Posterior vena cava (tissue), 2 donors: Measurements from ENCODE around the gene TMEM18. TPM values are rescaled to one million over a fixed set of nuclear protein-coding genes. Genes with fewer than 3 reads are reported as not detected.

Experiments
- DNase-seq: peaks from one replicate; pipeline ENCODE4 v3.0.0-alpha.2; 2020; ENCODE audit warnings: low spot score
- intact Hi-C, 2 donors: fragments of 100-400 bp; cut with DNase I; formaldehyde crosslinking; loops; one replicate each; pipeline versions ENCODE4 v1.14.1 to v1.14.2; 2022 to 2023
- total RNA-seq, 2 donors: library from RNA; stranded (reverse); fragmentation: NEBNext Ultra II Directional; extraction: Animal tissue kit (Norgen Biotek cat#: 25700); gene quantifications; one replicate each; pipeline ENCODE4 v1.2.1, GENCODE V29; 2021
- donor health status: DM: yes; HTN: yes; CAD: no.
- donor health status: DM: yes; HTN: yes; CAD: no.

TMEM18 gene
- total RNA-seq, 2 donors from 2014 or later: 15.7 to 19.2 TPM

DNA sequence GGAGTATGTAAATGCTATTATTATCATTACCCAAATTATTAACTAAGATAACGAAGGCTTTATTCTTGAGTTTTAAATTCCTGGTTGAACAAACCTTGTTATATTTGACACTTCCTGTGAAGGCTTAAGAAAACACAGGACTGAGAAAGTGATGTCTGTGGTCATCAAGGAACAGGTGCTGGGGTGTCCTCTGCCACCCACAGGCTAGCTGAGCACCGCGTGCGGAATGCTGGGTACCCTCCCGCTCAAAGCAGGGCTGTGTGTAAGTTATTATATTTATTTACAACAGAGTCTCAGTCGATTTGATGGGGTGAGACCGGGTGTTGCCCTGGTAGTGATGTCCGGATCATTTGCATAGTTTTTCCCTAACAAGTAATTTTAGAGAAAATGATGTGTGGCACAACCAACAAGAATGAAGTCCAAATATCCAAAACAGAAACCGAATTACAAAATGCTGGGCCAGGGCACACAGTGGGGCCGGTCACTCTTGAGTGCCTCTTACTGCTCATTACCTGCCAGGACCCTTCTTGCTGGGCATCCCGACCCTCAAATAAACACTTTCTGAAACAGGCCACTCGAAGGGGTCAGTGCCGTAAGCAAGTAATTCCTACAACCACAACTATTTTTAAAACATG lies 49.2 kb downstream of the TMEM18 start:
- intact Hi-C loops: loop anchor here in 1 of 2 donors (1.0 kb wide), 1 partner anchor 339 kb away; no protein-coding TSS in a partner anchor
- DNase-seq: no peak

DNA sequence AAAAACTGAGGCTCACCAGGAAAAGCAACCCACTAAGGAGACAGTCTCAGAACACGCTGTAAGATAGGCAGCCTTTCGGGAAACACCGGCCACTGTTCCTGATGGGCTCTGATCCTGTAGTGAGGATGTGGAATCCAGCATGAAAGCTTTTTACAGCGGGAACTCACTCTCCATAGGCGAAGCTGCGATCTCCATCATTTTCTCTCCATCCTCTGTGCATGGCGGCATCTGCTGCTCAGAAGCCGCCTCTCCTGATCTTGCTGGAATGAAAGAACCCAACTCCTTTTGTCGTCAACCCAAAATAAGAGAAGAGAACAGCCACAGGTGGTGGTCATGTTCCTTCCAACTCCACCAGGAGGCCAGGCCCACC lies 49.9 kb downstream of the TMEM18 start:
- intact Hi-C loops: no loop called here
- no peak for DNase-seq

DNA sequence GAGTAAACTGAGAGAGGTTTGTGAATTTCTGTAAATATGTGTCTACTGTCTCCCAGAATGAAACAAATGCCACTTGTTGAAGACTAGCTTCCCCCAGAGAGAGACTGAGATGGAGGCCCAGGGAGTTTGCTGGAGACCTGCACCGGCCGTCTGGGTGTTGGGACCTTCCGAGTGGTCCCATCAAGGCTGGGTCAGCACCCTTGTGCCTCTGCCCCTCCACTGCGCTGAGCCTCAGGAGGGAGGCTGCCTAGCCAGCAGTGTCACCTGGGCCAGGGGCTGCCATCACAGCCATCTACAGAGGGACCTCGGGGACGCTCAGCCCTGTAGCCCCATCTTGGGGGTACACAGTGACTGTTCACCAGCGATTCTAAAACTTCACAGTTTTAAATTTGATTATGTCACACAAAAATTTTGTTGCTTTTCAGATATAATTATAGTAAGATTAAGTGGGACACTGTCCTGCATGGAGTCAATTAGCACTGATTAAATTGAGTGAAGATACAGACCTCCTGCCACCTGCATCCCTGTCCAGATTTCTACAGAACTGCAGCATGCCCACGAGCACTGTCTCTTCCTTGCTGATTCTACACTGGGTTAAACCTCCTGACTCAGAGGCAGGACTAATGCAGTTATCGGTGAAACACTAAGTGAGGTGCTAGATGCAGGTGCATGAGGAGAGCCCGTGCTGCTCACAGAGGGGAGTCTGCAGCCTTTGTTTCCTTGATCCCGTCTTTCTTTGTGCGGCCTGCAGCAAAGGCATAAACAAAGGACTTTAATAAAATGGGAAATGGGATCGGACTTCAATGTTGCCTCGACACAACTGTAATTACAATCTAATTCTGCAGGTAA lies 50.5 kb downstream of the TMEM18 start:
- intact Hi-C loops: no loop called here
- DNase-seq: no peak

DNA sequence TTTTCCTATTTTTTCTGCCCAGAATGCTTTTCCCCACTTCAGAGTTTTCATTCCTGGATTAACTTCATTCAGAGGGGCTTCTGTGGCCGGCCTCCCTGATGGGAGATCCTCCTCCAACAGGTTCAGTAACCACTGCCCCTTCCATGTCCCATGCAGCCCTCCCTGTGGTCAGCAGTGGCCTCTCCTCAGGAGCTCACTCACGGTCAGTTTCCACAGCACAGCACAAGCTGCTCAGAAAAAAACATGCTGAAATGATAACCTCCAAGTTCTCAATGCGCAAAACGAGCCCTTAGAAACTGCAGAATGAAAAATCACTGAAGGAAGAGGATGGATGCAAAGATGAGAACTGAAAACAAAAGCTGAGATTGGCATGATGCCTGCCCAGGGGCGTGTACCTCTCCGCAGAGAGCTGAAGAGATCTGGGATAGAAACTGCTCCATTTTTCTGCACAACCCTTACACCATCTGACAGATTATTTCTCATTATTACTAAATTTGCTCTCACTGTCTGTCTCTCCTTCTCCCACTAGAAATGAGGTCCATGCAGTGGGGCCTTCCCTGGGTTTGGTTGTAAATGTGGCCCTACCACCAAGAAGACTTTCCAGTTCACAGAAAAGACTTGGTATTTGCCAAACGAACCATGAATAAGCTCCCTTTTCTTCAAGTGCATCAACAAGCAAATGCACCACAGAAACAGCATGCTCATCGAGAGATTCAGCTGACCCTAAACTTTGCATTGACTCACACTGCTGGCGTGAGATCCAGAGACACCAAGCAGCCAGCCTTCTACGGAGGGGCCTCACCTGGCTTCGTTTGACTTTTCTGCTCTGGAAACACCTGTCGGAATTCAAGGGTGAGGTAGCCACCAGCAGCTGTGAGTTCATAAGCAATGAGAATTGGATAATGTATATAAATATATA lies 51.5 kb downstream of the TMEM18 start:
- DNase-seq: no peak

DNA sequence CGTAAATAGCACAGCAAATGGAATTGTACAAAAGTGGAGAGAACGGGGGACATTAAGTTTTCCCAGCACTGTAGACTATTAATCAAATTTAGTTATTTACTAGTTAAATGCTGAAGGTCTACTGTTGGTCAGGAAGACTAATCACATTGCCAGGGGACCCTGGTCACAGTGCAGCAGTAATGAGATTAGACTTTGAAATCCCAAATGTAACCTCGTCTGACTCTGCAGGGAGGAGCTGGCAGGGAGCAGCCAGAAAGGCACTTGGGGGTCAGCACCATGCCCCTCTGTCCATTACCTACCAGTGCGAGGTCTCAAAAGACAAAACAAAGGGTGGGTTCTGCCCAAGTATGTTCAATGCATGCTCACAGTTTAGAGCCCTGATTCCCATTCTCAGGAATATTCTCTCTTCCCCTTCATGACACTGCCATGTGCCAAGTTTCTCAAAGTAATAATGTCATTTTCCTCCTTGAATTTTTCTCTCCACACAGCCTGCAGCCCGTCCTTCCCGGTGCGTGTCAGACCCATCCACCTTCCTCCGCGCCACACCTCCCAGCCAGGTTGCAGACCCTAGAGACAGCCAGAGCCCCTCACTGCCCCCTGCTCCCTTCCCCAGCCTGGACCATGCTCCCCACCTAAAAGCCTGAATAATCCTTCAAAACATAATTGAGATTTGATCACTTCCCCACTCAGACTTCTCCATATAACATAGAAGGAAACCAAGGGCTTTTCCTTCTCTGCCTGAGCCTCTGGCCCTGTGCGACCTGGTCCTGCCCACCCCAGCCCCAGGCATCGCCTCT lies 52.5 kb downstream of the TMEM18 start:
- no peak for DNase-seq
- intact Hi-C loops: no loop called here

More for the DNA sequence above, 51.5 kb downstream of the TMEM18 start:
- intact Hi-C loops: no loop called here

DNA sequence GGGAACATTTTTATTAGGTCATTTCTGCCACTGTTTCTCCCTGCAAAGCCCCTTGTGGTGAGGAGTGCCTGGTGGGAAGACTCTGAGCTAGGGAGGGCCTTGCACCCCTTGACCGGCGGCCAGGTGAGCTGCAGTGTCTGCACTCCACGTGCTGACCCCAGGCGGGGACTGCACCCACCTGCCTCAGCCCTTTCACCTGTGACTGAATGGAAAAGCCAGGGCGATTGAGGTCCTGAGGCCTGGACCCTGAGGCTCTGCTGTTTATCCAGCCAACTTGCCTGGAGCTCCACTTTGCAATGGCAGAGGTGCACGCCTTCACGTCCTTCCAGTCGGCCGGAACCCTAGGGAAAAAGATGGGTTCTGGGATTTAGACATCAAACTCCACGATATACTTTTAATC lies 53.1 kb downstream of the TMEM18 start:
- no peak for DNase-seq
- intact Hi-C loops: no loop called here

DNA sequence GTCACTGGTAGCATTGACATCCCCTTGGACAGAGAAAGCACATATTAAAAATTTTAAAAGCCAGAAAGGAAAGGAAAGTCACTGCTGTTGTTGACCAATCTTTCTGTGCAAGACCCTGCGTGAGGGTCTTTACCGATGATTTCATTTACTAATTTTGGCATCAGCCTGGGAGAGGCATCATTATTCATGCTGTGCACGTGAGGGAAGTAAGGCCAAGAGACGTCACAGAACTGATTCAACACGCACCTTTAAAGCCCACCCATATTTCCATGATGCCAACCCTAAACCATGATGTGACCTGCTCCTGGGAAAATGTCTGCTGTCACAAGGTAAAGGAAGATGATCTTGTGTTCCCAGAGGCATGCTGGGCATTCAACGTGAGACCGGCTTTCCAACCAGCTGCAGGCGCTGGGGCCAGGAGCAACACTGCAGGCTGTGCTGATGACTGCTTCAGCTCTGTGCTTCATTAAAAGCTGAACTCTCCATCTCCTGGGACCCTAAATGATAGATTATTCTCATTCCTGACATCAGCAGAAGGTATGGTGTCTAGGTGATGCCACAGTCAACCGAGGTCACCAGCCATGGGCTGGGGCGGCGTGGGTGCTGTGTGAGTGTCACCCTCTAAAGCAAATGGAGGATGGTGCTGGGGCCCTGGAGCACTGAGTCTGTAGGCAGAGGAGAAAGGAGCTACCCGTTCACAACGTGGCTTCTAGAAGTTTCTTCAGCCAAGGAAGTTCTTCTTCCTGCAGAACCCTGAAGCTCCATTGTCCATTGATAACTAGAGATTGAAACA lies 53.9 kb downstream of the TMEM18 start:
- intact Hi-C loops: no loop called here
- no peak for DNase-seq

DNA sequence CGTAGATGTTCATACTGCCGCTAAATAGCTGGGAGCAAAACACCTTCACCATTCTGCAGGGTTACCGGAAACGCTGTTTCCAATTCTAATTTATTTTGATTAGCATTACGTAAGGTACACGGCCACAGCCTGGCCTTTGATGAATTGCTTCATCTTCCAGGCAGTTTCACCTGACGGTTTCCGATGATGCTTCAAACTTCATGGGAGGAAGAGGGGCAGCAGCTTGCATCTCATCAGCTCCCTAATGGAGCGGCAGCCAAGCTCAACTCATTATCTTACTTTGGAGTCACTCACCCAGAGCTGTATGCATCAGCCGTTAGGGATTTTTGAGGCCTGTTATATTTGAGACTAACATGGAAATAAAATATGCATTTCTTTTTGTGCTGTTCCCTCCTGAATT lies 54.8 kb downstream of the TMEM18 start:
- no peak for DNase-seq
- intact Hi-C loops: no loop called here

DNA sequence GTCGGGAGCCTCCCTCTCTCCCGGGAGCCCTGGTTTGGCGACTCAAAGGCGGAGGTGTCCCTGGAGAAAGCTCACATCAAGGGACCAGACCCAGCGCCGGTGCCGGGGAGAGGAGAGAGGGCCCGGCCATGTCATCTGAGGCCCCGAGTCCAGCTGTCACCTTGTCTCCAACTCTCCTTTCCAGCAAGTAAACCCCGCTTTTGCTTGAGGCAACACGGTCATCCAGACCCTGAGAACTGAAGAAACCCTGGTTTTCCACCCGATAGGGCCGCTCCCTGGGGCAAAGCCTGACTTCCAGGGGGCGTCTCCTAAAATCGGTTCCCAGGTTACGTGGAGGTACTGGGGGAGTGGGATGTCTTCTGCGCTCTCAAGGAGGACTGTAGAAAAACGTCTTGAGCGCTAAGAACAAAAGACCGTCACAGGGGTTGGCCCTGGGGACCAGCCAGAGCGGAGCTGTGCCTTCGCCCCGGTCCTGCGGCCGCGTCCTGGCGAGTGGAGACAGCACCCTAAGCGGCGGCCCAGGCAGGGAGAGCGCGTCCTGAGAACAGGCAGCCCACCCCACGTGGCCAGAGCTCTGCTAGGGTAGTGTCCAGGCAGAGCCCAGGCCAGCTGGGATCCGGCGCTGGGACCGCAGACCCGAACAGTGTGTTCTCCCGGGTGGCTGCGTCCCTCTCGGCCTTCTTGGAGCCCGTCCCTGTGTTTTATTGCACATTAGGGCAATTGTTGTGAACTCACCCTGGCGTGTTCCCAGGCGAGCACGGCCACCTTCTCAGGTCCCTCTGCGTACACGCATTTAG lies 55.7 kb downstream of the TMEM18 start:
- no peak for DNase-seq
- intact Hi-C loops: no loop called here

DNA sequence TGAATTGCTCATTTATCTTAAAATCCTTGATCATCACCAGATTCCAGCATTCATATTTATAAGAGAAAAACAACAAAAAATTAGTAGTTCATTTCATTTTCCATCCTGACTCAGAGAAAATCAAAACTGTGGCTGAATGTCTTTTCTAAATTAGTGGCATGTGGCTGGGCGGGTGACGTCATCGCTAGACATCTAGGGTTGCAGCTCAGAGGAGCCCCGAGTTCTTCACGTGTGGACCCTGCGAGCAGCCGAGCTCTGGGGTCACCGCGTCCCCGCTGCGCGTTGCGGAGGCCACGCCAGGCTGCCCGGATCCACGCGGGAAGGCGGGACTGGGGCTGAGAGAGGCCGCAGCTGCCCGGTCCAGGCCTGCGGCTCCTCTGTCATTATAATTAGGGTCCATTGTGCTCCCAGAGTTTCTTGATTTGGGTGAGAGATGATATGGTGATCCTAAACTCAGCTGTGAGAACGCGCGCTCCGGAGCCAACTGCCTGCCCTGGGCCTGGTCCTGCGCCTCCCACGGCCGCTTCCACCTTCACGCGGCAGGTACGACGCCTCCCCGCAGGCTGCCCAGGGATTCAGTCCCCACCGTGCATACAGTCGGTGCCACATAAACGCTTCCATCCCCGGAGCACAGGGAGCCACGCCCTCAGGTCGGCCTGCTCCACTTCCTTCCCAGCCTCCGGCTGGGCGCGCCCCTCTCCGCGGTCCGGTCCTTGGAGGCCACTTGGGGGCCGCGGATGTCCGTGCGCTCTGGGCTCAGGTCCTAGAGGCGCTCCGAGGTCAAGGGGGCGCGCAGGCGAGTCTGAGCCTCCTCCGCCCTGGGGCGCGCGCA lies 56.5 kb downstream of the TMEM18 start:
- intact Hi-C loops: no loop called here
- no peak for DNase-seq

DNA sequence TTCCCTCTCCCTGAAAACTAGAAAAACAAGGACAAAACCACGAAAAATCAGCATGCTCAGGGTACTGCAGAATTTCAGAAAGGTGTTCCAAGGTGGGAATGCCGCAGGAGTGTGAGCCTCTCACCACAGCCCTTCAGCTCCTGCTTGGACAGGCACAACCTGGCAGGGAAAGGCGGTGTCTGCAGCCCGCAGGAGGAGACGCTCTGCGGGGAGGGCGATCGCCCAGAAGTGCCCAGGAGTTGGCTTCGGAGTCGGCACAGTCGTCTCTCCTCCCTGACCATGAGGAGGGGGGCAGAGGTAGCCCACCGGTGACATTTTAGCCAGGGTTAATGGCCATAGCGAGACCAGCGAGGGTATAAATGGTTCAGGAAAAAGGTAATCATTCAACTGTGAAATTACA lies 57.2 kb downstream of the TMEM18 start:
- DNase-seq: no peak
- intact Hi-C loops: no loop called here

DNA sequence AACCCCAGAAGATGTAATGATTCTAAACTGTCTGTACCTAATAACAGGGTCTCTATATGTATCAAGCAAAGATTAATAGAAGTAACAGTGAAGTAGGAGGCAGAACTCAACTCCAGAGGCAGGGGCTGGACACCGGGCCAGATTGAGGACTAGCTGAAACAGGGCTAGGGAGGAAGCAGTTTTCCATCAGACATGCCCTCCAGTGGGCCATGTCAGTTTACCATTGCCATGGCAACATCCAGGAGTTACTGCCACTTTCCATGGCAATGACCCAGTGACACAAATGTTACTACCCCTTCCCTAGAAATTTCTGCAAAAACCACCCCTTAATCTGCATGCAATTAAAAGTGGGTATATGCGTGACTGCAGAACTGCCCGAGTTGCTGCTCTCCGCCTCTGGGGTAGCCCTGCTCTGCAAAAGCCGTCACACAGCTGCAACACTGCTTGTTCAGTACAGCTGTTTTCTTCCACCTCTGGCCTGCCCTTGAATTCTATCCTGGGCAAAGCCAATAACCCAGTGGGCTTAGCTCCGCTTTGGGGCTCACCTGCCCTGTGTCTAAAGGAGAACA lies 58.7 kb downstream of the TMEM18 start:
- no peak for DNase-seq
- intact Hi-C loops: no loop called here

DNA sequence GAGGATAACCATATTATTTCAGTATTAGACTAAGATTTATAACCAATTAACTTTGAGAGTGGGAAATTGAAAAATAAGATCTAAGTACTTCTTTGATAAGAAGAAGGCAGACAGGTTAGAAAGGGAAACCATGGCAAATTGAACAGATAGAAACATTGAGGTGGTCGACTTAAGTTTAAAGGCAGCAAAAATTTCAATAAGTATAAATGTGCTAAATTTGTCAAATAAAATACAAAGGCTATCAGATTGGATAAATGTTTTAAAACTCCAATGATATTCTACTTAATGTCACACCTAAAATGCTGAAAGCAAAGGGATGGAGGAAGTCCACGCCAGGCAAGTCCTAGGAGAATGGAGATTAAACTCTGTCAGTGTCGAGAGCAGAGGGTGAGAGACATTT lies 59.2 kb downstream of the TMEM18 start:
- no peak for DNase-seq
- intact Hi-C loops: no loop called here
